Brain microvascular endothelial cell (primary cell): ENCODE measurements around the gene UTP20.

Experiments
- DNase-seq: peaks from one replicate; pipeline ENCODE4 v3.0.0-alpha.2; 2020
- H3K27ac ChIP-seq: fragments of 250-450 bp; sonication (Bioruptor Pico); 2 replicates; pipeline ENCODE4 v1.5.1; 2020; ENCODE audit warnings: mild to moderate bottlenecking, moderate library complexity
- H3K27me3 ChIP-seq: fragments of 250-450 bp; sonication (Bioruptor Pico); replicated peaks from 2 replicates; pipeline ENCODE4 v1.5.1; 2020; ENCODE audit warnings: mild to moderate bottlenecking
- H3K36me3 ChIP-seq: fragments of 250-450 bp; sonication (Bioruptor Pico); replicated peaks from 2 replicates; pipeline ENCODE4 v1.5.1; 2020; ENCODE audit warnings: mild to moderate bottlenecking
- H3K4me3 ChIP-seq: 2 replicates; pipeline ENCODE4 v1.5.1; 2011; ENCODE audit warnings: low read depth, mild to moderate bottlenecking, control low read depth, low read length, moderate library complexity
- CTCF ChIP-seq: IDR thresholded peaks from 2 replicates; pipeline ENCODE4 v1.5.1; 2011; ENCODE audit warnings: low read depth, mild to moderate bottlenecking, moderate library complexity, low read length, control low read depth, inconsistent platforms; ENCODE audit errors: missing control alignments
- in situ Hi-C: cut with HindIII; loops from 2 replicates; pipeline ENCODE4 v1.10.0; 2017; ENCODE audit warnings: low sequenced_read_pairs, low pct_ligation_motif_present

Gene UTP20

DNA sequence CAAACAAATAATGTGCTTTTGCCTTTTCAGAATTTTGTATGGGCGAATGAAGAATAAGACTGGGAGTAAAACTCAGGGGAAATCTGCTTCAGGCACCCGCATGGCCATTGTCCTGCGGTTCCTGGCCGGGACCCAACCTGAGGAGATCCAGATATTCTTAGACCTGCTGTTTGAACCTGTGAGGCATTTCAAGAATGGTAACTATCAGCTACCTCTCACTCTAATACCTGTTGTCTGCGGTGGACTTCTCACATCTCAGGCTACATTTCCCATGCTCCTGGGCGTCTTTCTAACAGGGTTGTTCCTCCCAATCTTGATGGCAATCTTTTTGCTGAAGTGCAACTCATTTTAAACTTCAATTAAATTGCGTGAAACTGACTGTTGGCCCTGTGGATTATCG, 47.1 kb downstream of the UTP20 start:
- in situ Hi-C loops: no loop called here
- H3K4me3 ChIP-seq: no peak overlapping the region
- H3K36me3 ChIP-seq: peaks cover 12% of the 10 kb centered on the region
- no peak for TF ChIP-seq CTCF
- no peak overlapping the region for H3K27ac ChIP-seq
- no peak for DNase-seq
- no peaks in the 10 kb centered on the region for H3K27me3 ChIP-seq

- no peak for TF ChIP-seq CTCF
- Histone ChIP-seq H3K27me3 (no peaks in the 10 kb centered on the region), H3K4me3 (no peak overlapping the region), H3K36me3 (peaks cover 12% of the 10 kb centered on the region), H3K27ac (no peak overlapping the region)
- DNase-seq: no peak
- in situ Hi-C loops: no loop called here
Measured at GRCh38 chr12:101327546-101327945, 47.6 kb downstream of the UTP20 start.

- no peak overlapping the region for H3K27ac ChIP-seq
- H3K27me3 ChIP-seq: no peaks in the 10 kb centered on the region
- TF ChIP-seq CTCF: no peak
- DNase-seq: no peak
- in situ Hi-C loops: no loop called here
- H3K4me3 ChIP-seq: no peak overlapping the region
- peaks cover 15% of the 10 kb centered on the region for H3K36me3 ChIP-seq
Measured at GRCh38 chr12:101328917-101329316, 49.0 kb downstream of the UTP20 start.

DNA sequence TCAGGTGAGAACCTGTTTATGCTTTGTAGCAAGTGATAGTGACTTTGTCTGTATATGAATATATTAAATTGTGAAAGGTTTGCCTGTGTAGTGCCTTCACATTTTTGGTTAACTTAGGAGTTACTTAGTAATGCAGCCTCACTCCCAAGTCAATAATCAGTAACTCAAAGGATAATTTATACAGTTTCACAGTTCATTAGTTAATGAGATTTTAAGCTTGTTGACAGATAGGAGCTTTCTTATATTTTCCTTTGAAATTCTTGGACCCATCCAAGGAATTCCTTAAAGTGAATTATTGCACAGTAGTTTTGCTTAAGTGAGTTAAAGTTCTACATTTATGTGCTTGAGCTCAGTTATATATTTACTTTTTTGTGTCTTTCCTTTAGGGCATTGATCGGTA, 50.7 kb downstream of the UTP20 start:
- in situ Hi-C loops: no loop called here
- Histone ChIP-seq H3K27ac (no peak overlapping the region), H3K27me3 (no peaks in the 10 kb centered on the region), H3K4me3 (no peak overlapping the region), H3K36me3 (peaks cover 16% of the 10 kb centered on the region)
- TF ChIP-seq CTCF: no peak
- DNase-seq: no peak

DNA sequence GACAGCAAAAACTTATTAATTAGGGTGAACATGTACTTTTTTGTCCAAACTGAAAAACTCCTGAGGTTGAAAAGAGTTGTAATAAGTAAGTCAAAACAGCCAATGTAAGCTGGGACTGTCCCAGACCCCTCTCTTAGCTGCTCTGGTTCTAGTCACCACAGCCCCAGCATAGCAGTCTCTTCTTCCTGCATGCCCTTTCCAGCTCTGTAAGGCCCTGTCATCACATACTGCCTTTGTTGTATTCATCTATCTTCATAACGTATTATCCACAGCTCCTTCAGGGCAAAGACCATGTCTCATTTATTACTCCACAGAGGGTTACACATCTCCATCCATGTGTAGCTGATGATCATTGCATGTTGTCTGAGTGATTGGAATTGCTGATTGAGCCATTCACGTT, 56.5 kb downstream of the UTP20 start:
- Histone ChIP-seq H3K36me3 (peaks cover 10% of the 10 kb centered on the region), H3K27ac (no peak overlapping the region), H3K27me3 (no peaks in the 10 kb centered on the region), H3K4me3 (no peak overlapping the region)
- in situ Hi-C loops: no loop called here
- no peak for DNase-seq
- no peak for TF ChIP-seq CTCF

DNA sequence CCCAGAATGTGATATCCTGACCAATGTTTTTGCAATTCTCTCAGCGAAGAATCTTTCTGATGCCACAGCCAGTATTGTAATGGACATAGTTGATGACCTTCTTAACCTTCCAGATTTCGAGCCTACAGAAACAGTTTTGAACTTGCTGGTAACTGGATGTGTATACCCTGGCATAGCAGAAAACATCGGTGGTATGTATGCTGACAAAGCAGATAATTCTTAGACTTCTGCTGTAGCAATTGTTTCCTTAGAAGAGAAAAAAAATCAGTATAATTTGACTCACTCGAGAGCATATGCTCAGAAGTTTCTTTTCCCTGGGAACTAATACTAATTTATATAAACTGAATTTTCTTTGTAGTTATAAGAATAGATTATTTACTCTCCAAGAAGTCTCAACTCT, 58.2 kb downstream of the UTP20 start:
- no peaks in the 10 kb centered on the region for H3K27me3 ChIP-seq
- H3K36me3 ChIP-seq: peaks cover 16% of the 10 kb centered on the region
- in situ Hi-C loops: no loop called here
- no peak for TF ChIP-seq CTCF
- no peak overlapping the region for H3K4me3 ChIP-seq
- no peak for DNase-seq
- no peak overlapping the region for H3K27ac ChIP-seq
